HG03175 (cell line): ENCODE data around the gene PELI2.

ENCODE experiments used
- ATAC-seq: cut with Tn5 transposase; IDR thresholded peaks from one replicate; pipeline ENCODE4 v1.9.1; 2021; ENCODE audit warnings: mild to moderate bottlenecking, moderate library complexity; ENCODE audit not compliant: unreplicated experiment

PELI2 gene

GRCh38 chr14:56170877-56171422, 52.7 kb downstream of the PELI2 start:
- ATAC-seq: no peak

- no peak for ATAC-seq
Measured at GRCh38 chr14:56172074-56172473, 53.9 kb downstream of the PELI2 start.

- ATAC-seq: no peak
Measured at GRCh38 chr14:56172571-56172971, 54.4 kb downstream of the PELI2 start.

DNA sequence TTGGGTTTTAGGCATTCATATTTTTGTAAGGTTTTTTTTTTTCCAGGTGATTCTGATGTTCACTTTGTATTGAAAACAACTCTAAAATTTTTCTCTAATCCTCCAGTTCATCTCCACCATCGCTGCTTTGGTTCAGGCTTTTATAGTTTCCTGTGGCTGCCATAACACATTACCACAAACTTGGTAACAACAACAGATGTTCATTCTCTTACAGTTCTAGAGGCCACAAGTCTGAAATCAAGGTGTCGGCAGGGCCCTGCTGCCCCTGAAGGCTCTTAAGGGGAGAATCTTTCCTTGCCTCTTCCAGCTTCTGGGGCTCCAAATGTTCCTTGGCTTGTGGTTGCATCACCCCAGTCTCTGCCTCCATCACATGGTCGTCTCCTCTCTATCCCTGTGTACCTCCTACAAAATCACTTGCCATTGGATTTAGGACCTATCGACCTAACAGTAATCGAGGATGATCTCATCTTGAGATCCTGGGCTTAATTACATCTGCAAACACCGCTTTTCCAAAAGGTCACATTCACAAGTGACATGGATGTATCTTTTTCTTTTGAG, 55.2 kb downstream of the PELI2 start:
- no peak for ATAC-seq

DNA sequence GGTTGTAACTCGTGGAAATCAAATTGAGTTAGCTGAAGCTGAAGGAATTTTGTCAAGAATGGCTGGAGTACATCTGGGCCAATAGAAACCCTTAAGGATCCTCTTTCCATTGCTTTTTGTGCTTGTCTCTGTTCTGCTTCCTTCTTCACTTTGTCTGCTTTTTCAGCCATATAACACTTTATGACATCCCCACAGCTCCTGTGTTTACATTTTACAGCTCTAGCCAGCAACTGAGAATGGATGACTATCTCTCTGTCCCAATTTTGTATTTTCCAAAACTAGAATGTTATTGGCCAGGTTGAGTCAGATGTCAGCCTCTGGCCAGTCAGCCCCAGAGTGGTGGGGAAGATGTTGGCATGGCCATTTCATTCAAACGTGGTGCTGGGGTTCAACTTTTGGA, 57.6 kb downstream of the PELI2 start:
- ATAC-seq: no peak

GRCh38 chr14:56176530-56176929, 58.3 kb downstream of the PELI2 start:
- no peak for ATAC-seq

- no peak for ATAC-seq
Measured at GRCh38 chr14:56177036-56177435, 58.8 kb downstream of the PELI2 start.

DNA sequence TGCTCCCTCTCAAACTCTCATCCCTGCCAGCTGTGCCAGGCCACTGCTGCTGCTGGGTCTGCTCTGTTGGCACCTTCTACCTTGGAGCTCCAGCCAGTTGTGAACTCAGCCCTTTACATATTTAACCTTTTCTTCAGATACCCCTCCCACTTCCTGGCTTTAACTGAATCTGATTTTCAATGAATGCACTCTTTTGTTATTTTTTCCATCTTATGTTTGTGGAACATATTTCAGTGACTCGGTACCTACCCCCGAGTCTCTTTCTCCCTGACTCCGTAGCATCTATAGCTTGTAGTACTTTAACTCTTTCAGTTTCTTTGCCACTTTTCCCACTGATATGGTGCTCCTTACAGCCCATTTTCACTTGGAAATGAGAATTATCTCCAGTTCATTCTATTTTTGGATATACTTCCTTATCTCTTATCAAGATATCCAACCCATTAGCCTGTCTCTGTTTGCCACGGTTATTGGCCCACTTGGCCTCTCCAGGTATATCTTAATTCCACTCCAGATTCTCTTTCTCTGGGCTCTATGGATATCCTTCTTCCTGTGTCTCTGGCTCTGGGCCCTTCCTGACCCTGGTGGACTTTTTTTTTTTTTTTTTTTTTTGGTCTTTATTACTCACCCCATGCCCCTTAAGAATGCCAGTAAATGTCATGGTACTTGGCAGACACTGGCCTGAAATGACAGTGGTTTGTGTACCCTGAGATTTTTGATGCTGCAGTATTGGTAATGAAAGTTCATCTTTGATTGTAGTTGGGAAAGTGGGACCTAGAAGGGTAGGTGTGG, 62.7 kb downstream of the PELI2 start:
- ATAC-seq: no peak

- ATAC-seq: no peak
Measured at GRCh38 chr14:56181681-56182085, 63.5 kb downstream of the PELI2 start.

DNA sequence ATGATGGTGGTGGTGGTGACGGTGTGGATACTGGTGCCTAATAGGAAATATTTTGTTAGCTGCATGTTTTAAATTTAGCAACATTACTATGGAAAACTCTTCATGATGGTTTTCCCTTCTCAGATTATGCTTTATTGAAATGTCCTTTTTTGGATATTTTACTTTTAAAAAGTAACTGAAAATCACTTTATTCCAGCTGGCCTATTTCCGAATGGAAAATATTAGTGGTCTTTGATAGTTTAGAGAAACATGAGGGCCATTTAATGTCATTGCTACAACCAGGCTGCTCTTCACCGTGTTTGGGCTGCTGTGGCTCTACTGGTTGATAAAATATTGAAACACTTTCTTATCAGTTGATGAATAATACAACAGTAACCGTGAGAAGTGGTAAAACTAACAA, 64.2 kb downstream of the PELI2 start:
- no peak for ATAC-seq

GRCh38 chr14:56183631-56184157, 65.5 kb downstream of the PELI2 start:
- no peak for ATAC-seq

- ATAC-seq: no peak
Measured at GRCh38 chr14:56185992-56186391, 67.8 kb downstream of the PELI2 start.

GRCh38 chr14:56187736-56188135, 69.5 kb downstream of the PELI2 start:
- ATAC-seq: no peak

- no peak for ATAC-seq
Measured at GRCh38 chr14:56189307-56189706, 71.1 kb downstream of the PELI2 start.

DNA sequence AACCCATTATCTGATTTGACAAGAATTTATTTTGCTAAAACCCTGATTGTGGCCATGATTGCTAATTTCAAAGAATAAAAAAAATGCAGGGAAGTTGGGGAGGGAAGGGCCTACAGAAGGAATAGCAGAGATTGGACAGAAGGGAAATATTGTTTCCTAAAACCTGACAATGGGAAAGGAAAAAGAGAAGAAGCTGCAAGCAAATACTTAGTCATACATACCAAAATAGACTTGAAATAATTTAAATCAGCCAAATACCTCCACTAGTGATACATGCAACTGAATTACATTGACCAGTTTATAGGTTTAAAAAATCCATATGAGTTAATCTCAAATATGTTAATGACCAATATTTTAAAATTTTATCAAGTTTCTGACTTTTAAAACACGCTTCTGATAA, 75.1 kb downstream of the PELI2 start:
- ATAC-seq: no peak

GRCh38 chr14:56194042-56194441, 75.8 kb downstream of the PELI2 start:
- ATAC-seq: no peak

DNA sequence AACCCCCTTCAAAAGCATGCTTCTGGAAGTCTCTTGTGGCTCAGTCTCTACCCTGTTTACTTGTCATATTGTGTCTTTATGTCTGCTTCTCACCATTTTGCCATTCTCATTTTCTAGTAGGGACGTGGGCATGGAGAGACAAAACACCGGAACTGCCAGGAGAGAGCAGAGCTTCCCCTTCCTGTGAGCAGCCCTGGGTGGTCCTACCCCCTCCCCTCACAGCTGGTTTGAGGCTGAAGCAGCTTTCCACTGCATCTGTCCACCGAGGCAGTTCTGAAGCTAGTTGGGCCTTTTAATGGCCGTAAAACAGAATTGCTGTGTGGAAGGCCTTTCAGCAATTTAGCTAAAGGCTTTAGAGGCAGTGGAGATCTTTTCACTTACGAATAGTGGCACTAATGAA, 77.0 kb downstream of the PELI2 start:
- ATAC-seq: no peak

- ATAC-seq: peak; percentile 71
Measured at GRCh38 chr14:56195704-56196103, 77.5 kb downstream of the PELI2 start.

- no peak for ATAC-seq
Measured at GRCh38 chr14:56196274-56196673, 78.1 kb downstream of the PELI2 start.

- ATAC-seq: no peak
Measured at GRCh38 chr14:56197150-56197549, 78.9 kb downstream of the PELI2 start.

- ATAC-seq: no peak
Measured at GRCh38 chr14:56198438-56198837, 80.2 kb downstream of the PELI2 start.
